GM19455 (cell line): Measurements from ENCODE around the gene MBNL3.
A peak's percentile ranks its signal among the peaks of the same experiment; 100 is the strongest.
"Not testable (repeated sequence)": the region's sequence is repeated elsewhere in the genome, so short reads cannot be mapped to it uniquely, and the experiment has no call there.

Source experiments
- ATAC-seq: cut with Tn5 transposase; IDR thresholded peaks from one replicate; pipeline ENCODE4 v1.9.1; 2021; ENCODE audit not compliant: unreplicated experiment

MBNL3 gene

DNA sequence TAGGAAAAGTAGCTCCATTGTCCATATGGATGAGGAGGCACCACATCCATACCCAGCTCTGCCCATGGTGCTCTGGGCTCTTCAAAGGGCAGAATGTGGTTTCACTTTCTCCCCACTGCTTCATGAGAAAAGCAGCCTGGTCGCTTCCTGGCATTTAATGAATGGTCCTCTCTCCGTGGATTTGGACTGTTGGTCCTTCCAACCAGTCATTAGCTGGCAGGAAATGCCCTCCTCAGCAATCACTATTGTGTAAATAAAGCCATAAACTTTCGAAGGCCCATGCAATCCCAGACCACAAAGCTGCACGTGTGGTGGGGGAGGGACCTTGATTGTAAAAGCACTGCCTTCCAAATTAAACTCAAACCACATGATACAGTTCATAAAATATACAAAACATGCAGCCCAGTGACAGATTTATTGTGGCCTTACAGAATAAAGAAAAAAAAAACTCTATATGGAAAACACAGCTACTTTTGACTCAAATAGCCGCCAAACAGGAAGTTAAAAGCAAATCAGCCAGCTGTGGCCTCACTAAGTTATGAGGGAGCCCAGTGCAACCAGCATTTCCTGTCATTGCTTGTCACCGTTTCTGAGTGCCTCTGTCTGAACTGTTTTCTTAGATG is 8.1 kb downstream of the MBNL3 start:
- peak; percentile 85 for ATAC-seq

DNA sequence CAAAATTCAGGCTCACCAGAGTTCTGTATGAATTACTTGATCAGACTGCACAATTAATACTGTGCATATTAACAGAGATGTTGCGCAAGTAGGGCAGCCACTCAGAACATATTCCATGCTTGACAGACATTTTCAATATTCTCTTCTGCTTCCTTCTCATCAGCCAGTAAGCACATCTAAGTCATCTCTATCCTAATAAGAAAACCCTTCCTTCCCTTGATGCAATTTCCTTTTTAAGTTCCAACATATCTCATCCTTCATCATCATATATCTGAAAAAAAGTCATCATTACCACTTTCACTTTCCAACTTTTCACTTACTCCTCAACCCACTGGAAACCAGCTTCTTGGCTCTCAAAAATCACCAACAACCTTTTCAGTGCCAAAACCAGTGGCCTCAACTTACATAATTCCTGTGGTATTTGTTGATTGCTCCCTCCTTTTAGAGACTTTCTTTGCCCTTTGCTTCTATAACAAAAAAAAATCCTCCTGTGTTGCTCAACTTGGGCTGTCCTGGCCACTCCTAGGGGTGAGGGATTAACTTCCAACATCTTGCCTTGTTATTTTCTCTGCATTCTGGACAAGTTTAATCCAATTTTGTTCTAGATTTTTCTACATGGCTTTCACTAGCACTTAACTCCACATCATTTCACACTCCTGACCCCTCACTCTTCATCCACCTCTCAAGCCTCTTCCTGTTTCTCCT is 14.1 kb downstream of the MBNL3 start:
- ATAC-seq = no peak

DNA sequence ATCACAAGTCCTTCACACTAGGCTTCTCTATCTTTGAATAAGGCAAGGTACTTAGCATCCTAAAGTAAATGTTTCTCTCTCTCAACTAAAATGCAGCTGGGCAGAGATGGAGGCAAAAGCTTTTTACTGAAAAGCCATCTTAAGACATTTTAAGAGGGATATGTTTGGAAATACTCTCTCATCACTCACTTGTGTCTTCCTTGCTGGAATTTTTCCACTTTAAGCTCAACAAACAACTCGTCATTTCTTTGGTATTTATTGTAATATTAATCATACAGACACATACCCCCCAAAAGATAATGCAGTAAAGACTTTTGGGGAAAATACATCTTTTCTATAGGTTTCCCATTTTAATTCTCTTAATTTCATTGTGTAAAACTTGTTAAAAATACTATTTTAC is 16.4 kb downstream of the MBNL3 start:
- no peak for ATAC-seq

DNA sequence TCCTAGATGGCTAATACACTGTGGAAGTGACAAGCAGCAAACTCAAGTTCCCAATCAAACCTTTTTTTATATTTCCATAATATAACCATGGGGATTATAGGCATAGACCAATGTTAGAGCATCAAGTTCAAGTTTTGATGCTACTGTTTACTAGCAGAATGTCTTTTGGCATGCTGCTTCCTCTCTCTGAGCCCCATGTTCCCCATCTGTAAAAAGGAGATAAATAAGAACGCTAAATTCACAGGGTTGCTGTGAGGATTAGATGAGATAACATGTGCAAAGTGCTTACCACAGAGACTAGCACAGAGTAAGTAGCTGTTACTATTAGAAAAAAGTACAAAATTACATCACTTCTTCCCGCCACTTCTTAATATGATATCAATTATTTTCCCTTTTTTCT is 18.0 kb downstream of the MBNL3 start:
- ATAC-seq = no peak

DNA sequence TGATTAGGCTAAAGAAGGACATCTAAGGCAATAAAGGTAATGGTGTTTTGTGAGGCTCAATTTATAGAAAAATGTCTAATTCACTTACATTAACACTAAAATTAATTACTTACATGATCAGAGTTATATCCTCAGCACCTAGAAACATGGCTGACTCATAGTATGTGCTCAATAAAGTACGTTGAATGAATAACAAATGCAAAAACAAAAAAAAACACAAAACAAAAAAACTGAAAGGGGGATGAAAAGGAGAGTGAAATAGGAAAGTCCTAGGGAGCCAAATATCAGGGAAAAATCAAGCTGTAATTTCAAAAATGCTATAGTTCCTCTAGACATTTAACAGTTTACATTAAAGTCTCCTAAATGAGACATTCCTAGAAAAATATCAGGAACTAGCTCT is 18.7 kb downstream of the MBNL3 start:
- ATAC-seq = no peak

DNA sequence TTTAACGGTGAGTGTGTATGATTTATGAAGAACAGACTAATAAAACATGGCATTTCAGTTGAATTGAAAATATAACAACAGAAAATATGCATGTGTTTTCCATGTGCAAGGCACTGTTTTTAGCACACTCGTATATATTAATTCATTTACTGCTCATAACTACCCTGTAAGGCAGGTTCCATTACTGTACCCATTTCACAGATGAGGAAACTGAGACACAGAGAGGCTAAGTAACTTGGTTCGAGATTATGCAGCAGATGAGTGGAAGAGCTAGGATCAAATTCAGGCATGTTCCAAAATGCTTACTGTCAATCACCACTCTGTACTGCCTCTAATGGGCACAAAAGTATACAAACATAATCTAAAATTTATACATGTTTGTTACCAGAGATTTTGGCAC is 20.4 kb downstream of the MBNL3 start:
- no peak for ATAC-seq

DNA sequence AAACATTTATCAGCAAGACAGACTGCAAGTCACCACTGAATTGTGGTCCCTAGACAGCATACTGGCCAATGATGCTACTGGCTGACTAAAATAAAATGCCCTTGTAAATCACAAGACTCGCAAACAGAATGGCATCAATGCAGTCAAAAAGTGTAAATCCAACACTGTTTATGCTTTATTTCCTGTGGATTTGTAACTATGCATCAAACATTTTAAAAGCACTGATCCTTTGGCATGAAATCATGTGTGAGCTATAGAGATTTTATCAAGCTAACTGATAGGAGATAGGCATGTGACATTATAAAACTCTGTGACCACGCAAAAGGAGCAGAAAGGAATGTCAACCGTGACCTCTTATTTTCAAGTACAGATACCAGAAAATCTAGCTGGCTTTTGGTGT is 20.8 kb downstream of the MBNL3 start:
- no peak for ATAC-seq

DNA sequence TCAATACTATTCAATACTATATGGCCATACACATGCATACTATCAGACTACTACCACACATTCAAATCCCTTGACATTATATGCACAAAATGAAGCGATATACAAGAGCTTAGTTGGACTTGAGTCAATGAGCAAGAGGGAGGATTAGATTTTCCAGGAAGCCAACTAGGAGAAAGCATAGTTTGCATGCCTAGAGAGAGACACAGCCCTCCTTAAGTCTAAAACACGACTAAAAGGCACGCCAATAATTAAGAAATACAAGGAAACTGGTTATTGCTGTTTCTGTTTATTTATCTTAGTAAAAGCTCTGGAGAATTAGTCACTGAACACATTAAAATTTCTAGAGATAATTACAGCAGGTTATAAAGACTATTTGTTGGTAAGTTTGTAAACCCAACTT is 21.8 kb downstream of the MBNL3 start:
- ATAC-seq = no peak

DNA sequence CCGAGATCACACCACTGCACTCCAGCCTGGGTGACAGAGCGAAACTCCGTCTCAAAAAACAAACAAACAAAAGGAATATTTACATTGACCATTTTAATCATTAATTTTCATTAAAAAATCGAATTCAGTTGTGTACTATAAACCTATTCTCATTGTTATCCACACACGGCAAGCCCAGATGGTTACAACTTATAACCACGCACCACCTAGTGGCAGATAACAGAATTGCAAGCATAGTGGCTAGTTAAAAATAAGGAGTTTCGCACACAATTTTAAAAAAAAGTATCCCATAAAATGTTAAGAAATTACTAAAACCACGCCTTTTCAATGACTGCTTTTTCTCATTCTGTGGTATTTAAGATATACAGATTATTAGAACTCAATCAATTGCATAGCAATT is 25.4 kb downstream of the MBNL3 start:
- no peak for ATAC-seq

DNA sequence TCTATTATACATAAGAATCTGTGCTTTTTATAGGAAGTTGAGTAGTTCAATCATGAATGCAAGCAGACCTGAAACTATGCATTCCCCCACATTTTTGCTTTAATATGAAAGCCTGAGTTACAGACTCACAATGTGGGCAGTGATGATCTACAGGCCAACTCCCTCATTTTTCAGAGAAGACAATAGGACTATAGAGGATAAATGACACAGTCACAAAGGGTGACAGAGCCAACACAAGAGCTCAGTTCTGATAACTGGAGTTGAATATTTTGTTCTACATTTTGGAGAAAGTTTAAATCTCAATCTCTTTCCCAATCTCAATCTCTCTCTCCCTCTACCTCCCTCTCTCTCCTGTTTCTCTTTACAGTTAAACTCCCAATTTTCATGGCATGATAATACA is 27.0 kb downstream of the MBNL3 start:
- no peak for ATAC-seq

DNA sequence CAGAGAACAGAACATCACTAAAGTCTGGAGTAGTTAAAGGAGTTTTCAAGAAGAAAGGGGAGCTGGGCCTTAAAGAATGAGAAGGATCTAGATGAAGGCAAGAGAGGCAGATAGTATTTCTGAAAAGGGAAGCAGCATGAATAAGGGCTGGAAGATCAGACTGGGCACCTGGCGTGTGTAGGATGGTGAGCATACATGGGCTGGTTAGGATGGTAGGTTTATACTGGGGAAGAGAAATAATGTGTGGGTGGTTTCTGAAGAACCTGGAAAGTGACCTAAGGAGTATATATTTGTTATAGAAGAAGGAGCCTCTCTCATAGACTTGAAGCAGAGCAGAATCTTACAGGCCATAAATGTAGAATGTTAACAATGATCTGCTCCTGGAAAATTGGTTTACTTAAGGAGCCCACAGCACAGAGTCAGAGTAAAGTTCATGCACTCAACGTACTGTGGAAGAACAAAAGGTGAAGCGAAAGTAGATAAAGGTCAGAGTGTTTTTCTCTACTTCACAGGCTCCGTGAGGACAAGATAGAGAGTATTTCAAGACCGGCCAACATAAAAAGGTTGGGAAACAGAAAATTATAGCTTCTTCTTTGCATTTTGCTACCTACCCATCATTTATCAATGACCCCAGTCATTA is 35.8 kb downstream of the MBNL3 start:
- no peak for ATAC-seq

DNA sequence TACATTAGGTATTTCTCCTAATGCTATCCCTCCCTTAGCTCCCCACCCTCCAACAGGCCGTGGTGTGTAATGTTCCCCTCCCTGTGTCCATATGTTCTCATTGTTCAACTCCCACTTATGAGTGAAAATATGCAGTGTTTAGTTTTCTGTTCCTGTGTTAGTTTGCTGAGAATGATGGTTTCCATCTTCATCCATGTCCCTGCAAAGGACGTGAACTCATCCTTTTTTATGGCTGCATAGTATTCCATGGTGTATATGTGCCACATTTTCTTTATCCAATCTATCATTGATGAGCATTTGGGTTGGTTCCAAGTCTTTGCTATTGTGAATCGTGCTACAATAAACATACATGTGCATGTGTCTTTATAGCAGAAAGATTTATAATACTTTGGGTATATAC is 42.9 kb downstream of the MBNL3 start:
- ATAC-seq = not testable (repeated sequence)

DNA sequence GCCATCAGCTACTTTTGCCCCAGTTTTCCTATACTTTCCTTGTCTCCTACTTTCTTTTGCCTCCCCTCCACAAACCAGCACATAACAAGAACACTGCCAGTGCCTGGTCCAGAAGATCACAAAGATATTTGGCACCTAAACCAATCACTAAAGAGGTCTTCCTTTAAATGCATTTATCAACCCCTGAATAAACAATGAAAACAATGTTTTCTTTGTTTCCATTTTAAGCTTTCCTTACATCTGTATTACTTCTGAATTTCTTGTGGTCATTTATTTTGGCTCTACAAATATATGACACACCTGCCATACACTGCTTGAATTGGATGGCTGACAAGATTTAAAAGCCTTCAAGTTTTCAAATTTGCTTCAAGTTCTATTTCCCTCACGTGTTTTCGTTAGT is 43.9 kb downstream of the MBNL3 start:
- no peak for ATAC-seq

DNA sequence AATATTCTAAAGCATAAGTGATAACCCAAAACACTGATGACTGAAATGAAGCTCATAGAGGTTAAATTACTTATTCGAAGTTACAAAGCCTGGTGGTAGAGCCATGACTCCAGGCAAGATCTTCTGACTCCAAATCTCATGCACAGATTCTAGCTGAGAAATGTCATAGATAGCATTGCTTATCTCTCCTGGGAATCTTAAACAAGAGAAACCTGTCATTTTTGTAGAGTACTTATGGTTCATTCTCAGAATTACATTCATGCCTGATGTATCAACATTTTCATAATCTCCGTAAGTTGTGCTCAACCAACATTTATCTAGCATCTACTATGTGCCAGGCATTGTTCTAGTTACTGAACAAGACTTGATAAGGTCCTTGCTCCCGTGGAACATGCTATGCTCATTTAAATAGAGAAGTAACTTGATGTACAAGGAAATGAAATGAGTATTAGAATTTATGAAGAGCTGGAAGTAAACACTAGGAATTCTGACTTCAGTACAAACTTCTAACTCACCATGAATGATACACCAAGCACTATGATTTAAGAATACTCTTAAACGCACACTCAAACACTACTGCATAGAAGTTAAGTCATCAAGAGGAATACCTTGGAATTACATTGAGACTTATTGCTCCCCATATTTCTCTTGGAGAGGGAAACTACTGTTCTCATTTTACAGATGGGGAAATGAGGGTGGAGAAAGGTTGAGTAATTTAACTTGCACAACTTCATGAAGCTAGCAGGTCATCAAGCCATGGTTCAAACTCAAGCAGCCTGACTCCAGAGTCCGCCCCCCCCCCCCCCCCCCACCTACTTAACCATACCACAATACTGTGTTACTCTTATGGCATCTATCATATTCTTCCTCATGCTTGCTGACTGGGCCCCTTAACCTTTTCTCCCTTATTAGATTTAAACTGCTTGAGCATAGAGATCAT is 45.4 kb downstream of the MBNL3 start:
- no peak for ATAC-seq

DNA sequence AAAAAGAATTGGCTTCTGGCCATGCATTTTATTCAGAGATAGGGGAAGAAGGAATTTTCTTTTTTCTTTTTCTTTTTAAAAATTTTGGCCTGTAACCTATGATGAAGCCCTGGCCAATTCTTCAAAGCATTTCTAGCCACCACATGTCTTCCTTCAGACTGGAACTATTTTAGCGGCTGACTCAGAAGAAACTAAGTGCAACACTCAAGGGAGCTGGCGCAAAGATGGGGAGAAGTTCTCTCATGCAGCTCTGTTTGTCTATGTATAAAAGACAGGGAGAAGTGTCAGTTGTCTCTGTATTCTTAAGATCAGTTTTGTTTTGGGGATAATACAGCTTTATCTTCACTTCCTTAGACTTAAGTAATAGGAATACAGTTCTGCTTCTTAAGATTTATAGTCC is 46.1 kb downstream of the MBNL3 start:
- ATAC-seq = no peak

DNA sequence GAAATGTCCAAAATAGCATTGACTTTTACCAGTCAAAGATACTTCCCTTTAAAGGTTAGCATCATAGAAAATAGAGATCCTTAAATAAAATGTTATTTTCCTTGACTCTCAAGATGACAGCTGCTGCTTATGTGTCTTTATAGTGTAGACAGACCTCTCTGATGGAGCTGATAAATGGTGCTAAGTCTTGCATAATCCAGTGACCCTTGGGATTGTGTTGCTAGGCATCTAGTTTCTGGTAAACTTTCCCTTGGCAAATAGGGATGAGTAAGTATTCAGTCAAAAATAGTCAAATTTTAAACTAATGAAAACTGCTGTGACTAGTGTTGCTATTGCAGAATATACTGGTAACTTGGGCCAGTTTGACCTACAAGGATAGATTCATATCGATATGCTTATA is 53.6 kb downstream of the MBNL3 start:
- ATAC-seq = no peak

DNA sequence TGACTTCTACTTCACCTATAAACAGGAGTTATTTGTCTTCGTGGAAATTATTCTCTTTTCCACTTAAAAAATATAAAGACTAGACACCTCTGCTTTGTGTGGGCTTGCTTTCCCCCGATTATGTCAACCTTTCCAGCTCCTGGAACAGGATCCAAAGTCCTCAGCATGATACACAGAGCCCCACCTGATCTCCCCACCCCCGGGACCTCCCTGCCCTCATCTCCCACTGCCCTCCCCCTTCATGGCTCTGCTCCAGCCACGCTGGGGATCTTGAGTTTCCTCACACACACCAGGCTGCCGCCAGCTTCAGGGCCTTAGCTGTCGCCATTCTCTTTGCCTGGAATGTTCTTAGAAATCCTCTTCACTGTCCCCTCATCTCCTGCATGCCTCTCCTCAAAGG is 55.3 kb downstream of the MBNL3 start:
- ATAC-seq = no peak

DNA sequence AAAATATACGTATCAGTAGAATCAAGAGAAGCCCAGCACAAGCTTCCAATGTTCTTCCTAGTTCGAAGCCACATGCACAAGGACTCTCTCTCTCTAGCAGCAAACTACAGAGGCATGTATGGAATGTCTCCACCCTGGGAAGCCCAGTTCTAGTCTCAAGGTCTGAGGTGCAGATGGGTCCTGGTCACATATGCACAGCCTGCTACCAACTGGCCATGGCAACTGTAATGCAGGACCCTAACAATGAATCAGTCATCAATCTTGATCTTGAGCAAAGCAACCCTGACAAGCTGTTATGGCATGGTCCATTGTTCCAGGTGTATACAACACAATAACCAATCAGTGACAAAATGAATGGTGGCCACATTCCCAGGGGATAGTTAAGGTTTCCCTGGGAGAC is 55.8 kb downstream of the MBNL3 start:
- no peak for ATAC-seq

DNA sequence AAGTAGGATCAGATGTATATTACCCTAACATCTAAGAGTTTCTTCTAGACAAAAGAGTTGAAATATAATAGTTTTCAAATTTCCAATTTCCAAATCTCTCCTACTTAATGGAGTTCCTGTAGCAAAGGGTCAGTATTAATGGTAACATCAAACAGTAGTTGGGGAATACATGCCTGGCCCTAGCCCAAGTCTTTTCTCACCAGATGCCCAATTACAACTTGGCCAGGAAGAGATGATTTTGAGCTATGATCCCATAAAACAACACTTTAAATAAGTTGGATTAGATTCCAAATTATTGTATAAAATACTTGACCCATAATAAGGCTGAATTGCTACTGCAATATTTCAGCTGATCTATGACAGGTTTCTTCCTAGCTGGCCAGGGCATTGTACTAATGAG is 59.9 kb downstream of the MBNL3 start:
- ATAC-seq = no peak

DNA sequence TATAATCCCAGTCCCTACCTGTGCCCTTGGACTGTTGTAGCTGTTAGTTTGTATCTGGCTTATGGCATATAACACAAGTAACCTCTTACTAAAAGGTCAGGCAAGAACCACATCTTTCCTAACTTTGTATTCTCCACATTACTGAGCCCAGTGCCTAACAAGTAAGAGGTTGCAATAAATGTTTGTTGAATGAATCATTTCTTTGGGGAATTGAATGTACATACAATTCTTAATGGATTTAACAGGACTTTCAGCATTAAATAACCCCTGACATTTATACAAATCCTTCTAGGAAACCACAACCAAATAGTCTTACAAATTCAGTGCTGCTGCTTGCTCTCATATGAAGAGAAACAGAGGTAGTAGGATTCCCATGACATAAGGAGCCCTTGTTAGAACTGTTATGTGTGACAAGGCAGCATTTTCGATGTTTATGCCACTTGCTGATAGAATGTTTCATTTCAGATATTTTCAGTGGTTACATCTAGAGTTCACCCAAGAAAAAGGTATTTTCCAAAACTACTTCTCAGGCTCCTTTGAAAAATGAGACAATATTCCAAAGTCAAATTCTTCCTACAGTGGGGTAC is 62.0 kb downstream of the MBNL3 start:
- no peak for ATAC-seq

DNA sequence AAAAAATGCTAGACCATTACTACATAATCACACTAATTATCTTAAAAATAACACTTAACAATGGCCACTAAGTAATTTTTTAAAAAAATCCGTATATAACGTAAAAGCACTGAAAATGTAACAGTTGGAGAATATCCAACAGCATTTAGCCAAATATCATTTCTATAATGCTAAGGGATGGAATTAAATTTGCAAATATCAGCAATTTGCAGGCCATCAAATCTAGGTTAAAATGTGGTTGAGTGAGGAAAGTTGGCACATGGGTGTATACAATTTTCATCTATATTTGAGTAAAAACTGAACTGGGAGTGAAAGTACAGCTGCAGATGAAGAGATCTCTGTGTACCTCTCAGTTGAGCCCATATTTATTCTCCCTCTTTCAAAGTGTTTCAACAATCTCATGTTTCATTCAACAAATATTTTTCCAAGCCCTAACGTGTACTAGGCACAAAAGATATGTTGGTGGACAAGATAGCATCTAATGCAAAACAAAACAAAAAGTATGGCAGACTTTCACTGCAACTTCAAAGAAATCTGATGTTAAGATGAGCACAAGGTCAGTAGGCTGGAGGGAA is 63.0 kb downstream of the MBNL3 start:
- ATAC-seq = no peak
